SK-N-SH (cell line): ENCODE results near the gene ST6GALNAC3. TPM values are rescaled to one million over a fixed set of nuclear protein-coding genes. Genes with fewer than 3 reads are reported as not detected.

ENCODE experiments used
- CTCF ChIA-PET: fragments of 300-600, 350-600 bp; formaldehyde crosslinking; extraction: SDS; loops from one replicate; lab custom pipeline; 2021; lab: Yijun Ruan, JAX
- POLR2A ChIA-PET: fragments of 350-600 bp; sonication (Branson Sonifier 250); formaldehyde crosslinking; extraction: SDS; loops from one replicate; lab custom pipeline; 2020; ENCODE audit warnings: antibody characterized with exemption, inconsistent platforms; lab: Yijun Ruan, JAX
- DNase-seq: peaks from one replicate; pipeline ENCODE4 v3.0.0; 2012
- H2AFZ ChIP-seq: fragments of 200-600 bp; sonication (generic); 2 replicates; pipeline ENCODE4 v1.8.1; 2016; ENCODE audit warnings: antibody characterized with exemption, mild to moderate bottlenecking, low read depth
- H3F3A ChIP-seq: fragments of 200-600 bp; sonication (generic); replicated peaks from 2 replicates; pipeline ENCODE3; 2016; ENCODE audit warnings: antibody characterized with exemption, mild to moderate bottlenecking; ENCODE audit not compliant: insufficient read depth
- H3K27ac ChIP-seq, 2 experiments: fragments of 200-500 bp in 1 of 2; fragments of 200-600 bp in 1 of 2; sonication (Bioruptor generic) in 1 of 2; sonication (generic), shearing (Covaris generic) in 1 of 2; 2 replicates each; pipeline versions ENCODE4 v1.5.1 to v1.6.1; 2014 to 2016; ENCODE audit warnings: low read depth in 2 of 2, inconsistent platforms in 1 of 2, low read length in 1 of 2, mild to moderate bottlenecking in 1 of 2, mixed read lengths in 1 of 2
- H3K27me3 ChIP-seq: fragments of 200-600 bp; sonication (generic), shearing (Covaris generic); 2 replicates; pipeline ENCODE4 v1.6.1; 2016; ENCODE audit warnings: mixed run types; ENCODE audit not compliant: insufficient read depth
- H3K36me3 ChIP-seq, 2 experiments: fragments of 200-500 bp in 1 of 2; fragments of 200-600 bp in 1 of 2; sonication (Bioruptor generic) in 1 of 2; sonication (generic) in 1 of 2; replicated peaks in 1 of 2; 2 replicates each; pipeline versions ENCODE3 to v1.5.1; 2014 to 2016; ENCODE audit warnings: low read length in 1 of 2, mild to moderate bottlenecking in 1 of 2; ENCODE audit not compliant: insufficient read depth in 2 of 2, control insufficient read depth in 1 of 2
- H3K4me1 ChIP-seq, 2 experiments: fragments of 200-500 bp in 1 of 2; fragments of 200-600 bp in 1 of 2; sonication (Bioruptor generic) in 1 of 2; sonication (generic), shearing (Covaris generic) in 1 of 2; 2 replicates each; pipeline versions ENCODE4 v1.5.1 to v1.6.1; 2014 to 2016; ENCODE audit warnings: low read depth in 1 of 2, low read length in 1 of 2, mixed run types in 1 of 2; ENCODE audit not compliant: insufficient read depth in 2 of 2, control insufficient read depth in 1 of 2
- H3K4me2 ChIP-seq: fragments of 200-600 bp; sonication (generic), shearing (Covaris generic); 2 replicates; pipeline ENCODE4 v1.6.1; 2017; ENCODE audit warnings: mixed run types
- H3K4me3 ChIP-seq, 2 experiments: fragments of 200-500 bp in 1 of 2; fragments of 200-600 bp in 1 of 2; sonication (Bioruptor generic) in 1 of 2; sonication (generic), shearing (Covaris generic) in 1 of 2; 2 replicates each; pipeline versions ENCODE4 v1.5.1 to v1.8.1; 2014 to 2016; ENCODE audit warnings: low read depth in 2 of 2, inconsistent platforms in 1 of 2, low read length in 1 of 2, mild to moderate bottlenecking in 1 of 2, mixed read lengths in 1 of 2, moderate library complexity in 1 of 2
- H3K79me2 ChIP-seq: fragments of 200-600 bp; sonication (generic); 2 replicates; pipeline ENCODE4 v1.8.1; 2017; ENCODE audit warnings: mild to moderate bottlenecking; ENCODE audit not compliant: insufficient read depth
- H3K9ac ChIP-seq: fragments of 200-600 bp; sonication (generic); 2 replicates; pipeline ENCODE4 v1.6.1; 2017; ENCODE audit warnings: mixed run types
- H3K9me2 ChIP-seq: fragments of 200-600 bp; sonication (generic); 2 replicates; pipeline ENCODE4 v1.6.1; 2017; ENCODE audit warnings: mixed run types
- H3K9me3 ChIP-seq: fragments of 200-600 bp; sonication (generic); 2 replicates; pipeline ENCODE4 v1.6.1; 2017; ENCODE audit warnings: mixed run types, mild to moderate bottlenecking, moderate library complexity
- H4K20me1 ChIP-seq: fragments of 200-600 bp; sonication (generic); 2 replicates; pipeline ENCODE4 v1.6.1; 2017; ENCODE audit warnings: mild to moderate bottlenecking, mixed run types; ENCODE audit not compliant: insufficient read depth
- CHD2 ChIP-seq: fragments of 150-350 bp; IDR thresholded peaks from 2 replicates; pipeline ENCODE4 v1.6.1; 2018; ENCODE audit warnings: low read length; ENCODE audit not compliant: partially characterized antibody
- CTCF ChIP-seq: fragments of 200-600 bp; sonication (generic); IDR thresholded peaks from 2 replicates; pipeline ENCODE4 v1.6.1; 2017; ENCODE audit warnings: antibody characterized with exemption, mild to moderate bottlenecking, moderate library complexity
- ELF1 ChIP-seq: IDR thresholded peaks from 2 replicates; pipeline ENCODE4 v1.4.0; 2012
- EZH2phosphoT487 ChIP-seq: fragments of 200-600 bp; sonication (generic); IDR thresholded peaks from 2 replicates; pipeline ENCODE4 v1.6.1; 2017; ENCODE audit warnings: low read depth, mixed run types, mild to moderate bottlenecking, antibody characterized with exemption, moderate library complexity, borderline replicate concordance
- FOSL2 ChIP-seq: IDR thresholded peaks from 2 replicates; pipeline ENCODE4 v1.4.0; 2012; ENCODE audit warnings: low read depth, mild to moderate bottlenecking, moderate library complexity, borderline replicate concordance
- FOXM1 ChIP-seq: IDR thresholded peaks from 2 replicates; pipeline ENCODE4 v1.4.0; 2012; ENCODE audit warnings: low read depth, mild to moderate bottlenecking
- GATA2 ChIP-seq: sonication (generic); formaldehyde crosslinking; IDR thresholded peaks from 2 replicates; pipeline ENCODE4 v1.5.0; 2020; ENCODE audit warnings: mild to moderate bottlenecking, missing genetic modification reagents
- JUND ChIP-seq: IDR thresholded peaks from 2 replicates; pipeline ENCODE4 v1.4.0; 2012
- MEF2A ChIP-seq: IDR thresholded peaks from 2 replicates; pipeline ENCODE4 v1.4.0; 2012; ENCODE audit warnings: low read depth, borderline replicate concordance
- NRF1 ChIP-seq: IDR thresholded peaks from 2 replicates; pipeline ENCODE4 v1.6.1; 2012; ENCODE audit warnings: low read depth, mild to moderate bottlenecking, low read length
- PBX3 ChIP-seq: IDR thresholded peaks from 2 replicates; pipeline ENCODE4; 2012
- POLR2AphosphoS5 ChIP-seq: IDR thresholded peaks from 2 replicates; pipeline ENCODE4 v1.6.1; 2012; ENCODE audit warnings: low read depth, low read length
- RCOR1 ChIP-seq: fragments of 150-350 bp; IDR thresholded peaks from 2 replicates; pipeline ENCODE4 v1.6.1; 2017; ENCODE audit warnings: antibody characterized with exemption, low read length
- REST ChIP-seq: IDR thresholded peaks from 2 replicates; pipeline ENCODE4 v1.6.1; 2012; ENCODE audit warnings: mild to moderate bottlenecking, low read depth, low read length, moderate library complexity
- RFX5 ChIP-seq: IDR thresholded peaks from 2 replicates; pipeline ENCODE4 v1.6.1; 2012; ENCODE audit warnings: mild to moderate bottlenecking, improper control_type of control experiment, low read length
- SIN3A ChIP-seq: IDR thresholded peaks from 2 replicates; pipeline ENCODE4 v1.6.1; 2012; ENCODE audit warnings: low read depth, mild to moderate bottlenecking, low read length, moderate library complexity, borderline replicate concordance
- SMC3 ChIP-seq: IDR thresholded peaks from 2 replicates; pipeline ENCODE4 v1.6.1; 2012; ENCODE audit warnings: low read depth, low read length, improper control_type of control experiment
- TAF1 ChIP-seq: IDR thresholded peaks from 2 replicates; pipeline ENCODE4 v1.6.1; 2012; ENCODE audit warnings: low read depth, mild to moderate bottlenecking, low read length, moderate library complexity, borderline replicate concordance
- USF2 ChIP-seq: fragments of 150-350 bp; IDR thresholded peaks from 2 replicates; pipeline ENCODE4 v1.6.1; 2017; ENCODE audit warnings: antibody characterized with exemption, low read length, low read depth, borderline replicate concordance
- ZBTB33 ChIP-seq: IDR thresholded peaks from 2 replicates; pipeline ENCODE4 v1.4.0; 2012; ENCODE audit warnings: low read depth, borderline replicate concordance
- WGBS: methylation state at CpG from one replicate; pipeline ENCODE4 v1.1.6; 2017; ENCODE audit warnings: low lambda C conversion rate; 5-methylcytosine and 5-hydroxymethylcytosine counted together
- polyA plus RNA-seq, 3 experiments: library from polyadenylated mRNA; depleted of rRNA; stranded (reverse); fragments of >200 nt; gene quantifications; 2 replicates each; pipeline ENCODE4 v1.2.3, GENCODE V29; 2012

ST6GALNAC3 gene
- polyA plus RNA-seq, 1 of the 3 experiments (the other 2 are of a cell fraction): 8.1 TPM

- no peak for TF ChIP-seq FOSL2
Measured at GRCh38 chr1:76128096-76128495, 53.5 kb downstream of the ST6GALNAC3 start (continued).

GRCh38 chr1:76129731-76130130 lies 55.2 kb downstream of the ST6GALNAC3 start:
- CTCF ChIA-PET: no interaction called here
- no peak for TF ChIP-seq SIN3A
- no peak for TF ChIP-seq FOXM1
- no peak for TF ChIP-seq ZBTB33
- no peak for TF ChIP-seq SMC3
- TF ChIP-seq REST: no peak
- TF ChIP-seq POLR2AphosphoS5: no peak
- no peak for TF ChIP-seq GATA2
- TF ChIP-seq EZH2phosphoT487: no peak
- no peak for TF ChIP-seq FOSL2
- TF ChIP-seq RCOR1: no peak
- no peak for TF ChIP-seq PBX3
- TF ChIP-seq CTCF: no peak
- no peak for TF ChIP-seq JUND
- TF ChIP-seq ELF1: no peak
- no peak for TF ChIP-seq NRF1
- no peak for TF ChIP-seq CHD2
- TF ChIP-seq MEF2A: no peak
- no peak for TF ChIP-seq USF2
- TF ChIP-seq TAF1: no peak
- TF ChIP-seq RFX5: no peak
- Histone ChIP-seq H3K27me3 (no peaks in the 10 kb centered on the region), H4K20me1 (no peaks in the 10 kb centered on the region), H3K9me3 (no peaks in the 10 kb centered on the region), H3K9me2 (no peaks in the 10 kb centered on the region), H3K27ac (no peak overlapping the region), H2AFZ (no peak overlapping the region), H3K79me2 (no peaks in the 10 kb centered on the region), H3K4me3 (no peak overlapping the region), H3K4me1 (peaks cover 0 to 4% of the 10 kb centered on the region in 2 experiments; a peak in 1 of 4 replicates), H3K36me3 (peaks cover 0 to 8% of the 10 kb centered on the region in 2 experiments), H3K4me2 (no peak overlapping the region), H3F3A (peaks cover 3% of the 10 kb centered on the region), H3K9ac (no peak overlapping the region)
- DNase-seq: no peak
- POLR2A ChIA-PET: no interaction called here
- WGBS: 92% methylated on average over 3 of the region's 6 CpGs
